ENCODE measurements around the gene NFKB2. TPM values are rescaled to one million over a fixed set of nuclear protein-coding genes. Genes with fewer than 3 reads are reported as not detected.
A peak's percentile ranks its signal among the peaks of the same experiment; 100 is the strongest.

The NFKB2 gene
- polyA plus RNA-seq, 1 donor = 18.7 TPM

GRCh38 chr10:102394801-102395399 is 605 bp upstream of the NFKB2 start:
- no peak for DNase-seq

DNA sequence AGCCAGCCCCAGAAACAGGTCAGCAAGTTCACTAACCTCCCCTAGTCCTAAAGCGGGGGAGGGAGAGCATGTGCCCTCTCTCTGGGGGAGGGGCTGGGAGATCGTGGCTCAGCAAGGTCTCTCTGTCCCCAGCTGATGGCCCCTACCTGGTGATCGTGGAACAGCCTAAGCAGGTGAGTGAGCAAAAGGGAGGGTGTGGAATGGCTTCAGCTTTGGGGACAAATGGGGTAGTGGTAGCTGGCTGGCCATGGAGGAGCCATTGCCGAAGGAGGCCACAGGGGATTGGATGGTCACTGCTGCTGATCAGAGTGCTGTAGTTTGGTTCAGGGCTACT is 779 bp downstream of the NFKB2 start:
- no peak for DNase-seq

DNA sequence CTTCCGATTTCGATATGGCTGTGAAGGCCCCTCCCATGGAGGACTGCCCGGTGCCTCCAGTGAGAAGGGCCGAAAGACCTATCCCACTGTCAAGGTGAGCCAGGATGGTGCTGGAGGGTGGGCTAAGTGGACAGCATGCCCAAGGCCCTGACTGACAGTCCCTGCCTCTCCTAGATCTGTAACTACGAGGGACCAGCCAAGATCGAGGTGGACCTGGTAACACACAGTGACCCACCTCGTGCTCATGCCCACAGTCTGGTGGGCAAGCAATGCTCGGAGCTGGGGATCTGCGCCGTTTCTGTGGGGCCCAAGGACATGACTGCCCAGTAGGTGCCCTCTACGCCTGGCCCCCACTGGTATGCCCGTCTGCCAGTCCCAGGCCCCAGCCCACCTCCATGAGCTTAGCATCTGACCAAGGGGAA is 1.2 kb downstream of the NFKB2 start:
- no peak for DNase-seq

DNA sequence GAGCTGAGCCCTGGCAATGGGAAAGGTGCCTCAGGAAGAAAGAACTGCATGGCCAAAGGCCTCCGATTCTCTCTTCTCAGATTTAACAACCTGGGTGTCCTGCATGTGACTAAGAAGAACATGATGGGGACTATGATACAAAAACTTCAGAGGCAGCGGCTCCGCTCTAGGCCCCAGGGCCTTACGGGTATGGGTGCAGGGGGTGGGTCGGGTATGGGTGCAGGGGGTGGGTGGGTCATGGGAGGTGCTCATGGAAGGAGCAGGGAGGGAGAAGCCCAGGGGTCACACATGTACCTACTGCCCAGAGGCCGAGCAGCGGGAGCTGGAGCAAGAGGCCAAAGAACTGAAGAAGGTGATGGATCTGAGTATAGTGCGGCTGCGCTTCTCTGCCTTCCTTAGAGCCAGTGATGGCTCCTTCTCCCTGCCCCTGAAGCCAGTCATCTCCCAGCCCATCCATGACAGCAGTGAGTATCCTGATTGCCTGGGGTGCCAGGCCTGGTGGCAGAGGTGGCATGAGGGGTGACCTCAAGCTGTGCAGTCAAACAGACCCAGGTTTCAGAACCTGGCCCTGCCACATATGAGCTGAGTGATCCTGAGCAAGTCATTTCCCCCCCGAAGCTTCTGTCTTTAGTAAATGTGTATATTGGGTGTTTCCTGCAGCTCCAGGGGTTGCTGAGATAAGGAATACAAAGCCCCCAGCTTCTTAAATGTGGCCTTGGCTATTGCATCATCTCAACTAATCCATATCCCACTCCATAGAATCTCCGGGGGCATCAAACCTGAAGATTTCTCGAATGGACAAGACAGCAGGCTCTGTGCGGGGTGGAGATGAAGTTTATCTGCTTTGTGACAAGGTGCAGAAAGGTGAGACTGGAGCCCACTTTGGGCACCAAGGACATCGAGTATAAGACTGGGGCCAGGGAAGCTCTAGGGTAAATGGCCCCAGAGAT is 2.0 kb downstream of the NFKB2 start:
- DNase-seq = no peak

DNA sequence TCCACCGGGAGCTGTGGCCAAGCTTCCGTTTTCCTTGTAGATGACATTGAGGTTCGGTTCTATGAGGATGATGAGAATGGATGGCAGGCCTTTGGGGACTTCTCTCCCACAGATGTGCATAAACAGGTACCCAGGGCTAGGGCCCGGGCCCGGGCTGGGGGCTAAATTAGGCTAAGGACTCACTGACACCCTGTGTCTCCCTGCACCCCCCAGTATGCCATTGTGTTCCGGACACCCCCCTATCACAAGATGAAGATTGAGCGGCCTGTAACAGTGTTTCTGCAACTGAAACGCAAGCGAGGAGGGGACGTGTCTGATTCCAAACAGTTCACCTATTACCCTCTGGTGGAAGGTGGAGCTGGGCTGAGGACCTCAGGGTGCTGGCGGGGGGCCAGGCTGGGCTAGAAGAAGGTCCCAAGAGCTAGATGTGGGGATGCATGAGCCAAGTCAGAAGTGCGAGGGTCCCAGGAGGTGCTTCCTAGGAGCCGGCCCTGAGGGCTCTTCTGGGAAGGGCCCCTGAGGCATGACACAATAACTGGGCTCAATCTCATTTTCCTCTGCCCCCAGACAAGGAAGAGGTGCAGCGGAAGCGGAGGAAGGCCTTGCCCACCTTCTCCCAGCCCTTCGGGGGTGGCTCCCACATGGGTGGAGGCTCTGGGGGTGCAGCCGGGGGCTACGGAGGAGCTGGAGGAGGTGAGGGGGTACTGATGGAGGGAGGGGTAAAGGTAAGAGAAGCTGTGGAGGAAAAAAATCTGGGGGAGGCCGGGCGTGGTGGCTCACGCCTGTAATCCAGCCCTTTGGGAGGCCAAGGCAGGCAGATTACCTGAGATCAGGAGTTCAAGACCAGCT is 2.9 kb downstream of the NFKB2 start:
- DNase-seq = no peak

DNA sequence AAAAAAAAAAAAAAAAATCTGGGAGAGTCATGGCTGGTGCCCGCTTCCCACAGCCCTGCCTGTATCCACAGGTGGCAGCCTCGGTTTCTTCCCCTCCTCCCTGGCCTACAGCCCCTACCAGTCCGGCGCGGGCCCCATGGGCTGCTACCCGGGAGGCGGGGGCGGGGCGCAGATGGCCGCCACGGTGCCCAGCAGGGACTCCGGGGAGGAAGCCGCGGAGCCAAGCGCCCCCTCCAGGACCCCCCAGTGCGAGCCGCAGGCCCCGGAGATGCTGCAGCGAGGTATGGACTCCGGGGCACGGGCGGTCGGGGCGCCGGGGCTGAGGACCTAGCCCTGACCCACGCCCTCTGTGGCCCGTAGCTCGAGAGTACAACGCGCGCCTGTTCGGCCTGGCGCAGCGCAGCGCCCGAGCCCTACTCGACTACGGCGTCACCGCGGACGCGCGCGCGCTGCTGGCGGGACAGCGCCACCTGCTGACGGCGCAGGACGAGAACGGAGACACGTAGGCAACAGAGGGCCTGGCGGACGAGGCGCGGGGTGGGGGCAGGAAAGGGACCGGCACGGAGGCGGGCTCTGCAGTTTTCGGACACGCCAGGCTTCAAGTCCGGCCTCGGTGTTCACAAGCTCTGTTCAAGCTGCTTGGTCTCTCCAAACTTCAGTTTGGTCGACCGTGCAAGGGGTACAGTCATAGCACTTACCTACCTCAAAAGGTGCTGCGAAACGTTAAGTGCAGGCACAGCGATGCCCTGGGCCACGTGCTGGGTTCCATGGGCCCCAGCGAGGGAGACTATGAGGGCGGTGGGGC is 3.9 kb downstream of the NFKB2 start:
- DNase-seq = peak; percentile 93

DNA sequence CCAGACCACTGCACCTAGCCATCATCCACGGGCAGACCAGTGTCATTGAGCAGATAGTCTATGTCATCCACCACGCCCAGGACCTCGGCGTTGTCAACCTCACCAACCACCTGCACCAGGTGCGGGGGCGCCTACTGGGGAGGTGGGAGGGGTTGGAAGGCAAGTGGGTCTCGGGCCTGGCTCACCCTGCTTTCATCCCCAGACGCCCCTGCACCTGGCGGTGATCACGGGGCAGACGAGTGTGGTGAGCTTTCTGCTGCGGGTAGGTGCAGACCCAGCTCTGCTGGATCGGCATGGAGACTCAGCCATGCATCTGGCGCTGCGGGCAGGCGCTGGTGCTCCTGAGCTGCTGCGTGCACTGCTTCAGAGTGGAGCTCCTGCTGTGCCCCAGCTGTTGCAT is 4.6 kb downstream of the NFKB2 start:
- no peak for DNase-seq

- DNase-seq = no peak
These were observed 5.3 kb downstream of the NFKB2 start for GRCh38 chr10:102400598-102401341.

DNA sequence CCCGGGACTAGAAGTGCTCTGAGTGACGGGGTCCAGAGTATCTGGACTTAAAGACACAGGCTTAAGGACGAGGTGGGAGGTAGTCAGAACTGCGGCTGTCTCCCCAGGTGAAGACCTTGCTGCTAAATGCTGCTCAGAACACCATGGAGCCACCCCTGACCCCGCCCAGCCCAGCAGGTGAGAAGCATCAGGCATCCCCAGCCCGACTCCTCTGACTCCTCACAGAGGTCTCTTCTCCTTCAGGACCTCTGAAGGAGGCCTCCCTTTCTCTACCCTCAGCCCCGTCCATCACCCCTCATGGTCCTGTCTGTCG is 5.8 kb downstream of the NFKB2 start:
- no peak for DNase-seq

DNA sequence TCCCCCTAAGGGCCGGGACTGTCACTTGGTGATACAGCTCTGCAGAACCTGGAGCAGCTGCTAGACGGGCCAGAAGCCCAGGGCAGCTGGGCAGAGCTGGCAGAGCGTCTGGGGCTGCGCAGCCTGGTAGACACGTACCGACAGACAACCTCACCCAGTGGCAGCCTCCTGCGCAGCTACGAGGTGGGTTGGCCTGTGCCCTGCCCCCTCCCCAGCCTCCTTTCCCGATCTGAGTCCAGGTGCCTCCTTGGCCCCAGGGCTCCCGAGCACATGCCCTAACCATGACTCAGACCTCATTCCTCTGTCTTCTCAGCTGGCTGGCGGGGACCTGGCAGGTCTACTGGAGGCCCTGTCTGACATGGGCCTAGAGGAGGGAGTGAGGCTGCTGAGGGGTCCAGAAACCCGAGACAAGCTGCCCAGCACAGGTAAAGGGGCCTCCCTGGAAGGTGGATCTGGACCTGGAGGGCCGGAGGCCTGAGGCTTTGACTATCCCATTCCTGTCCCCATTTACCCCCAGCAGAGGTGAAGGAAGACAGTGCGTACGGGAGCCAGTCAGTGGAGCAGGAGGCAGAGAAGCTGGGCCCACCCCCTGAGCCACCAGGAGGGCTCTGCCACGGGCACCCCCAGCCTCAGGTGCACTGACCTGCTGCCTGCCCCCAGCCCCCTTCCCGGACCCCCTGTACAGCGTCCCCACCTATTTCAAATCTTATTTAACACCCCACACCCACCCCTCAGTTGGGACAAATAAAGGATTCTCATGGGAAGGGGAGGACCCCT is 6.4 kb downstream of the NFKB2 start:
- DNase-seq = no peak

- no peak for DNase-seq
These were observed 7.0 kb downstream of the NFKB2 start for GRCh38 chr10:102402512-102402896.

DNA sequence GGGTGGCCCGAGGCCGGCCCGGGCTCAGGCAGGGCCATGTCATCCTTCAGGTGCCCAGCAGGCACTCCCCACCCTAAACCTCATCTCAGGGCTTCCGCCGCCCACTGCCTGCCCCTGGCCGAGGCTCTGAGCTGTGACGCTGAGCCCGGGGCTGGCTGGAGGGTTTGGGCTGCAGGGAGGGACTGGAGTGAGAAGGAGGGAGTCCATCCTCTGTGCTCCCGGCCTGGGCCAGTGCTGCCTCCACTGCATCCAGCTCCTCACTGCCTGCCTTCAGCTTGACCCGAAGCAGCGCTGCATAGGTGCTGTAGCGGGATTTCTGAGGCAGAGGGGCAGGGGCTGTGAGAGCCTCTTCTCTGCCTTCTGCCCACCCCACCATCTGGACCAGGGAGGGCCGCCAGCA is 7.6 kb downstream of the NFKB2 start:
- DNase-seq = no peak

DNA sequence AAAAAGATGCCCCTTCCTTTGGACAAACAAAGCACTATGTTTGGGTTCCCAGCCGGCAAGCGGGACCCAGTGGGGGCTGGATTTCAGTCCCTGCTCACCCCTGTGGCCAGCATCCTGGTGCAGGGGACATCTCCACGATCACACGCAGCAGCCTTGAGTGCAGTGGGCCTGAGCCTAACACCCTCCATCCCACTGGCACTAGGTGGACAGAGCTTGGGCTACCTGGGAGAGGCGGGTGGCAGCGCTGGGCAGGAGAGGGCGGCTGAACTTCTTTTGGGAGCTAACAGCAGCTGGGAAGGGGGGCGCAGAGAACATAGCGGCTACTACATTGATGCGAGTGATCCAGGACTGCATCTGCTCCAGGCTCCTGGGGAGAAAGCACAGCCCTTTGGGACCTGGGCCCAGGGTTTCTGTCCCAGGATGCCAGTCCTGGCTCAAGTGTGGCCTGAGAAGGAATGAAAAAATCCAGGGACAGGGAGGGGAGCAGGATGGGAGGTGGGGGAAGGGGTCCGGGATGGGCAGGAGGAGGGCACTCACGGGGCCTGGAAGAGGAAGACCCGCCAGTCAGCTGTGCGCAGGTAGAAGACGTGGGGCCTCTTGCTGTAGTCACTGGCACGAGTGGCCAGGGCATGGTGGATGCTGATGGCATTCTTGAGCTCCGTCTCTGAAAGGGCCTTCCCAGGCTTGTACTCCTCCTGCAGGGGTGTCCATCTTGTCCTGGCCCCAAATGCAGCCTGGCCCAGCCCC is 9.0 kb downstream of the NFKB2 start:
- DNase-seq = no peak

DNA sequence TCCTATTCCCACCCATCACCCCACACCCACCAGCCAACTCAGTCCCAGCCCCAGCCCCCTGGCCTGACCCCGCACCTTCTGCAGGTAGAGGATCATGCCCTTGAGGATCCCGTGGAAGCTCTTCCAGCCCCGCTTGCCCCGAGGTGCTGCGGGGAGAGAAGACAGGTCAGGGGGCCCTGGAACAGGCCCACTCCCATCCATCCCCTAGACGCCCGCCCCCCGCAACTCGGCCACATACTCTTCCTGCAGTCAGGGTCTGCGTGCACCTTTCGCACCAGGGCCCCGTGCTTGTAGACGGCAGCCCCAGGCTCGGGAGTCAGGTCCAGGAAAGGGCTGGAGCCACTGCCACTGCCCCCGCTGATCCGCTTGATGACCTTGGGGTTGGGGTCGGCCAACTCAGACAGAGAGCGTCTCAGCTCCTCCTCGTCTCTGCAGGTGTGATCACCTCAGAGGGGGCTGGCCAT is 9.6 kb downstream of the NFKB2 start:
- no peak for DNase-seq

- no peak for DNase-seq
These were observed 10.1 kb downstream of the NFKB2 start for GRCh38 chr10:102405632-102406031.

GRCh38 chr10:102406815-102407214 is 11.3 kb downstream of the NFKB2 start:
- no peak for DNase-seq

DNA sequence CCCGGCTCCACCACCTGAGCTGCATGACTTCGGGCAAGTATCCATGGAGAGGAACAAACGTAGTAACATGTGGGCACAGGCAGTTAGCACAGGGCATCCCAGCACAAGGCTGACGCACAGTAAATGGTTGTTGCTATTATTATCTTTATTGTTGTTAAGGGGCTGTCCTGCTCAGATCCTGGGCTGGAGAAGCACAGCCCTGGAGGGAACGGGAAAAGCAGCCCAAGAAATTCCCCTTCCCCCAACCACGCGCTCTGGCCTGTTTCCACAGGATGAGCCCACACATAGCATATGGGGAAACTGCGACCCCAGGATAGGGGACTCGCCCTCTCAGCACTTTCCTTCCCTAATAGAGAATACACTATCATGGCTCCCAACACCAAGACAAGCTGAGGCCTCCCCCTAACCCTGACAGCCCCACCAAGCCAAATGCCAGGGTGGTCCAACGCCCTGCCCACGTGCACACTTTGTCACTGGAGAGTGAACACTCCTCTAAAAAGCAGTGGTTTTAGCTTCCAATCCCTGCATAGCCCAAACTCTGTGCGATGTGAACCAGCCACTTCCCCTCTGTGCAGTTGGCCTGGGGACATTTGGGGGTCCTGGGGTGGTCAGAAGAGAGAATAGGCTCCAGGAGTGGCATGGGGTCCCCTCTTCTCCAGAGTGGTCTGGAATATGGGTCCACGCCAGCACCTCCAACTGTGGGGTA is 12.1 kb downstream of the NFKB2 start:
- DNase-seq = no peak

DNA sequence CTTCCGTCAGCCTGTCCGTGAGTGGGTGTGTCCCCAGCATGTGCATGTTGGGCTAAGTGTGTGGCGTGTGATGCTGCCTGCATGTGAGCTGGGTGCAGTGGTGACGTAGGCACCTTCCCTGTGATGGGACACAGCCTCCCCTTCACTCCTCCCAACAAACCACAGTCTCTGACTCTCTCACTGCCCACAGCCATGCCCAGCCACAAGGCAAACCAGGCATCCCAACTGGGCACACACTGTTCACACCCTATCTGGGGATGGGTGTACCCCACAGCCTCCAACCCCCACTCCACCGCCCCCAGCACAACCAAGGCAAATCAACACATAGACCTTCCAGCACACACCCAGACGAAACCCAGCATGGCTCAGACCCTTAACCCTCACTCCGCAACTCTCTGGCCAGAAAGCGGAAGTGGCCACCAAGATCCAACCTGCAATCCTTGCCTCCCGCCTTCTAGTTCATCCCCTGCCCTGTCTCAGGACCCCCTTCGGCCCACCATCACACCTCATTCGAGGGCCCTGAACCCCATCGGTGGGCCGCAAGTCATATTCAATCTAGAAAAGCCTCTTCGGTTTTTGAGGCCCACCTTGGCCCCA is 12.7 kb downstream of the NFKB2 start:
- no peak for DNase-seq

Measured in hindlimb muscle (tissue), 1 donor.